GM21515 (cell line): Measurements from ENCODE around the gene OGDHL.
A peak's percentile ranks its signal among the peaks of the same experiment; 100 is the strongest.
"Not testable (repeated sequence)": the region's sequence is repeated elsewhere in the genome, so short reads cannot be mapped to it uniquely, and the experiment has no call there.

Experiments used
- ATAC-seq: cut with Tn5 transposase; IDR thresholded peaks from one replicate; pipeline ENCODE4 v1.9.1; 2021; ENCODE audit not compliant: unreplicated experiment

The OGDHL gene

GRCh38 chr10:49761789-49762565 is at the start of gene OGDHL:
Gene OGDHL, minus strand, starts transcription at chr10:49762323. Its CDS starts 3,731 bp downstream, at chr10:49758592.
- ATAC-seq = peak; percentile 66

- ATAC-seq = no peak
Measured at GRCh38 chr10:49803988-49804387, 41.9 kb upstream of the OGDHL start.

GRCh38 chr10:49798275-49798674 is 36.2 kb upstream of the OGDHL start:
- ATAC-seq = no peak

- ATAC-seq = no peak
Measured at GRCh38 chr10:49791100-49791499, 29.0 kb upstream of the OGDHL start.

GRCh38 chr10:49784681-49785080 is 22.6 kb upstream of the OGDHL start:
- no peak for ATAC-seq

GRCh38 chr10:49783645-49784044 is 21.5 kb upstream of the OGDHL start:
- ATAC-seq = no peak

GRCh38 chr10:49781247-49781646 is 19.1 kb upstream of the OGDHL start:
- ATAC-seq = no peak

- ATAC-seq = no peak
Measured at GRCh38 chr10:49778197-49778596, 16.1 kb upstream of the OGDHL start.

- no peak for ATAC-seq
Measured at GRCh38 chr10:49776851-49777250, 14.7 kb upstream of the OGDHL start.

GRCh38 chr10:49775014-49775413 is 12.9 kb upstream of the OGDHL start:
- ATAC-seq = no peak

GRCh38 chr10:49772944-49773343 is 10.8 kb upstream of the OGDHL start:
- not testable (repeated sequence) for ATAC-seq

GRCh38 chr10:49771046-49771445 is 8.9 kb upstream of the OGDHL start:
- ATAC-seq = not testable (repeated sequence)

GRCh38 chr10:49769692-49770091 is 7.6 kb upstream of the OGDHL start:
- no peak for ATAC-seq

GRCh38 chr10:49768731-49769130 is 6.6 kb upstream of the OGDHL start:
- no peak for ATAC-seq

- ATAC-seq = no peak
Measured at GRCh38 chr10:49768329-49768728, 6.2 kb upstream of the OGDHL start.

GRCh38 chr10:49767752-49768151 is 5.6 kb upstream of the OGDHL start:
- no peak for ATAC-seq

GRCh38 chr10:49766484-49766883 is 4.4 kb upstream of the OGDHL start:
- no peak for ATAC-seq

- no peak for ATAC-seq
Measured at GRCh38 chr10:49762566-49762877, 399 bp upstream of the OGDHL start.

GRCh38 chr10:49761201-49761788 is 828 bp downstream of the OGDHL start:
- ATAC-seq = no peak

GRCh38 chr10:49760789-49761188 is 1.3 kb downstream of the OGDHL start:
- no peak for ATAC-seq

- ATAC-seq = no peak
Measured at GRCh38 chr10:49759787-49760551, 2.2 kb downstream of the OGDHL start.
